GM18858 (cell line): ENCODE results near the gene GRM7.

Source experiments
- ATAC-seq: cut with Tn5 transposase; IDR thresholded peaks from one replicate; pipeline ENCODE4 v1.9.1; 2021; ENCODE audit not compliant: unreplicated experiment

The GRM7 gene

GRCh38 chr3:7292362-7292761 lies 431.4 kb downstream of the GRM7 start:
- no peak for ATAC-seq

GRCh38 chr3:7293286-7293685 lies 432.4 kb downstream of the GRM7 start:
- no peak for ATAC-seq

GRCh38 chr3:7305561-7305960 lies 444.6 kb downstream of the GRM7 start:
- no peak for ATAC-seq

GRCh38 chr3:7306901-7307300 lies 446.0 kb downstream of the GRM7 start:
- no peak for ATAC-seq

DNA sequence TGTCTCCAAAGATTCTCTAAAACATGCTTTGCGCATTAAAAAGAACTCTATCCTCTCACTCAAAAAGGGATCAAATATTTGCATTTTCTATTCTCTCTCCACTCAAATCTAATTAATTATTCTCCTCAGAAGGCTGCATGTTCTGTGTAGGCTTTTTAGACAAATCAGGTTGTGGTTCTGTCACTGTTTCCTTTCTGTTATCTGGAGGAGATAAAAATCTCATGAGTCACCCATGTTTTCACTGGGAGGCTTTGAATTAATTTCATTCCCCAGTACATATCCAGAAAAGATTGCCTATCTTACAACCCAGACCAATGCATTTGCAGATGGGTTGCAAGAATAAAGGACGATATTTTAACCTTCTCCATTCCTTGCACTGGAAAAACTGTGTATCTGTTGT lies 446.5 kb downstream of the GRM7 start:
- ATAC-seq = no peak

DNA sequence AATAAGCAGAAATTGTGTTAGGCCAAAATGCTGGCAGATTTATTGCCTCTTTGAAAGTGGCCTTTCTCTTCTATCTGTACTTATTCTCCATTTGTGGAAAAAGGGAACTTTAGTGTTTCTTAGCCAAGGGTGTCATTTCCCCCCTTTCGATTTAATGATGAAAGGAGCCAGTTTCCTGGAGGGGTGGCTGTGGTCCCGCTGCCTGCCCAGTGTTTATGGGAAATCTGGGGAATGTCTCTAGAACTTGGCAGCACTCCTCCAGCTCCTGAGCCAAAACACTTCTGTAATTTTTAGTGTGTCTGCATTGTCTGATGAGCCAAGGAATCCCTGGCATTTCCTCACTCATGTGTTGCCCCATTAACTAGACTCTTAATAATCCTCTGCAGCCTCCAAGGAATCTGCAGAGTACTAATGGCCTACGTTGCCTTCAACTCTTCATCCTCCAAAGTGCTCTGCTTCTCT lies 448.8 kb downstream of the GRM7 start:
- ATAC-seq = no peak

DNA sequence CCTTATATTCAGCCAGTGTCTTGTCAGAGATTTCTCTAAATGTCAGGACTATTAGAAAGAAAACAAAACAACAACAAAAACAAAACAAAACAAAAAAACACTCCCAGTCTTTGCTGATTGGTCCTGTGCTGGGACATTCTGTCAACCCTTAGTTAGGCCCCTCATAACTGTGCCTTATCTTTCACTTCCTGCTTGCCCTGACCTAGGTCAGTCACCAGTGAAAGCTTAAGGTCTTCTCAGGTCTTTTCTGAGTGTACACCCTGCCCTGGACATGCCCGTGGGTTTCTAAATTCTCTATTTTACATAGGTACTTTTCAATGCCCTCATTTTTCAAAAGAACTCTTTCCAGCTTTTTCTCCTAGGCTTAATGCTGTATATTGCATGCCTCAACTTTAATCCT lies 454.1 kb downstream of the GRM7 start:
- ATAC-seq = no peak

GRCh38 chr3:7322957-7323669 lies 462.2 kb downstream of the GRM7 start:
- ATAC-seq = no peak

- ATAC-seq = no peak
These were observed 467.4 kb downstream of the GRM7 start for GRCh38 chr3:7328339-7328738.

GRCh38 chr3:7332696-7333095 lies 471.8 kb downstream of the GRM7 start:
- ATAC-seq = no peak

GRCh38 chr3:7333125-7333524 lies 472.2 kb downstream of the GRM7 start:
- ATAC-seq = no peak

GRCh38 chr3:7340795-7341194 lies 479.9 kb downstream of the GRM7 start:
- ATAC-seq = no peak

DNA sequence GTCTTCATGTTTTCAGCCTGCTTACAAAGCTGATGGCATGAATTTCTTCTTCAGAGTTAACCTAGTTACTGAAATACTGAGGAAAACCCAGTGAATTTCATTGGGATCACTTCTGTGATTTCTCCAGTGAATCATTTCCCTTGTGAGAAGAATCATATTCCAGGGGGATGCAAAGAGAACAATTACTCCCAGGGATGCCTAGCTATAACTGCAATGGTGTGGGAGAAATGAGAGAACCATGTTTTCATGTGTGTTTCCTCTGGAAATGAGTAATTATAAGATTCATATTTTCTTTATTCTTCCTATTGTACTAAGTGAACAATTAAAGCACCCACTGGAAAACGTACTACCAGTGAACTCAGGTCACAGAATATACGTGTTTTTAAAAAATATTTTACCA lies 485.4 kb downstream of the GRM7 start:
- no peak for ATAC-seq

DNA sequence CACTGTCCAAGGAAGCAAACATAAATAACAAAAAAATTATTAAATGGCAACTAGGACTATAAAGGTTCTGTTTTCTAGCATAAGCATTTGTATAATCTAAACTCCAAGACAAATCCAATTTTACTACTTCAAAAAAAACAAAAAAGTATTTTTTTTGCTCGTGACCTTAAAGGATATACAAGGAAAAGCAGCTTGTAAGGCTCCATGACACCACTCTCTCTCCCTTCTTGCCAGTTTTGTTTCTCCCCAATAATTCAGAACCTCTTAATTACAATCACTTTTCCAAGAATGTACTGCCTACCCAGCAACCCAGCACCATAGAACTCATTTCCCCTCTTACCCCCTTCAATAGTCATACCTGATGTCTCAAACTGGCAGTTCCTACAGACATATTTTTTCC lies 496.2 kb downstream of the GRM7 start:
- ATAC-seq = no peak

GRCh38 chr3:7367968-7368367 lies 507.1 kb downstream of the GRM7 start:
- no peak for ATAC-seq

- no peak for ATAC-seq
These were observed 507.7 kb downstream of the GRM7 start for GRCh38 chr3:7368597-7368996.

GRCh38 chr3:7371693-7372572 lies 511.0 kb downstream of the GRM7 start:
- ATAC-seq = no peak

- no peak for ATAC-seq
These were observed 516.2 kb downstream of the GRM7 start for GRCh38 chr3:7377103-7377502.

GRCh38 chr3:7381741-7382140 lies 520.8 kb downstream of the GRM7 start:
- ATAC-seq = no peak

- ATAC-seq = no peak
These were observed 521.5 kb downstream of the GRM7 start for GRCh38 chr3:7382293-7383010.

DNA sequence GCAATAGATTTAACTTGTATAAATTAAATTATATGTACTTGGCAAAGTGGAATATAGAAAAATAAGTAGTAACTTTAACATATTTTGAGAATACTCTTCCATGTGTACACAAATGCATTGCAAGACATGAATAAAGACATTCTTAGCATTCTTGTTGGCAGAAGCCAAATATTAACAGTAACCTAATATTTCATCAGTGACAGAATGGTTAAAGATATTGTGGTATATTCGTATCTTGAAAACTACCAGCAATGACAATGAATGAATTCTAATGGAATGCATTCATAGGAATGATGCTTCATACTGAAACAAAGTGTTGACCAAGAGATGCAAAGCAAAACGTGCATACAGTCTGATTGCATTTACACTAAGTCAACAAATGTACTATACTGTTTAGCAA lies 524.7 kb downstream of the GRM7 start:
- no peak for ATAC-seq

DNA sequence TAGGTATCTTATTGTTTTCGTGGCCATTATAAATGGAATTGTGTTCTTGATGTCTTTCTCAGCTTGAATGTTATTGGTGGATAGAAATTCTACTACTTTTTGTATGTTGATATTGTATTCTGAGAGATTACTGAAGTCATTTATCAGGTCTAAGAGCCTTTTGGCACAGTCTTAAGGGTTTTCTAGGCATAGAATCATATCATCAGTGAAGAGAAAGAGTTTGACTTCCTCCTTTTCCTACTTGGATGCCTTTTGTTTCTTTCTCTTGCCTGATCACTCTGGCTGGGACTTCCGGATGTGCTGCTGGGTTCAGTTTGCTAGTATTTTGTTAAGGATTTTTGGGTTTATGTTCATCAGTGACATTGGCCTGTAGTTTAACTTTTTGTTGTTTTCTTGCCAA lies 527.1 kb downstream of the GRM7 start:
- no peak for ATAC-seq
